ENCODE measurements around the gene SEPTIN14. TPM values are rescaled to one million over a fixed set of nuclear protein-coding genes. Genes with fewer than 3 reads are reported as not detected.

The SEPTIN14 gene
- total RNA-seq: not detected in 2 replicates

GRCh38 chr7:55862652-55863051 lies at the start of gene SEPTIN14:
Gene SEPTIN14 (minus strand): TSS chr7:55862752. CDS start chr7:55861996, 756 bp downstream.

Other genes starting within 250 kb of the SEPTIN14 start
- gene ZNF713, start 24.7 kb upstream of the SEPTIN14 start, total RNA-seq: 1.7 and 3.0 TPM in 2 replicates
- gene MRPS17, start 89.1 kb upstream of the SEPTIN14 start, total RNA-seq: 13.6 and 14.8 TPM in 2 replicates
- gene NIPSNAP2, start 101.8 kb upstream of the SEPTIN14 start, total RNA-seq: 31.7 and 37.8 TPM in 2 replicates
- gene PSPH, start 188.7 kb upstream of the SEPTIN14 start, total RNA-seq: 40.6 and 41.9 TPM in 2 replicates
- gene CCT6A, start 189.0 kb upstream of the SEPTIN14 start, total RNA-seq: 200 and 235 TPM in 2 replicates
- 233 and 238 TPM in 2 replicates for gene SUMF2, start 201.5 kb upstream of the SEPTIN14 start, total RNA-seq
- 2.0 and 9.4 TPM in 2 replicates for gene PHKG1, start 230.2 kb upstream of the SEPTIN14 start, total RNA-seq
- 280 and 321 TPM in 2 replicates for gene CHCHD2, start 243.7 kb upstream of the SEPTIN14 start, total RNA-seq